Hematopoietic multipotent progenitor cell (in vitro differentiated cells): ENCODE data around the gene JARID2. TPM values are rescaled to one million over a fixed set of nuclear protein-coding genes. Genes with fewer than 3 reads are reported as not detected.

Source experiments
- small RNA-seq: library from RNA; depleted of rRNA; stranded (forward); fragments of <200 nt; gene quantifications from one replicate; pipeline ENCODE3, GENCODE V24; 2012
- total RNA-seq: library from RNA; depleted of rRNA; stranded (reverse); fragments of >200 nt; gene quantifications from one replicate; pipeline ENCODE4 v1.2.3, GENCODE V29; 2012

The JARID2 gene
- total RNA-seq, 1 donor = 43.4 TPM

Small RNA genes within 50 kb of the gene (small RNA-seq; reads per million reads assigned to genes)
- gene RF00001 = not detected
- gene RNU6-522P = not detected
- not detected for gene RNU6-645P
